NCI-H1930 (cell line): ENCODE data around the gene NCAPD3.

ENCODE experiments used
- DNase-seq, 2 experiments: peaks; one replicate each; lab custom pipeline; 2025; lab: John Stamatoyannopoulos, UW

NCAPD3 gene

GRCh38 chr11:134253188-134253993, 29.6 kb upstream of the NCAPD3 start, which contains the start of the genes ACAD8 and THYN1:
ACAD8 (plus strand) TSS chr11:134253568; CDS start chr11:134253601, 33 bp downstream.
THYN1 (minus strand) TSS chr11:134253352; CDS start chr11:134252882, 470 bp downstream.
- peak; percentile 96 to 98 for DNase-seq

DNA sequence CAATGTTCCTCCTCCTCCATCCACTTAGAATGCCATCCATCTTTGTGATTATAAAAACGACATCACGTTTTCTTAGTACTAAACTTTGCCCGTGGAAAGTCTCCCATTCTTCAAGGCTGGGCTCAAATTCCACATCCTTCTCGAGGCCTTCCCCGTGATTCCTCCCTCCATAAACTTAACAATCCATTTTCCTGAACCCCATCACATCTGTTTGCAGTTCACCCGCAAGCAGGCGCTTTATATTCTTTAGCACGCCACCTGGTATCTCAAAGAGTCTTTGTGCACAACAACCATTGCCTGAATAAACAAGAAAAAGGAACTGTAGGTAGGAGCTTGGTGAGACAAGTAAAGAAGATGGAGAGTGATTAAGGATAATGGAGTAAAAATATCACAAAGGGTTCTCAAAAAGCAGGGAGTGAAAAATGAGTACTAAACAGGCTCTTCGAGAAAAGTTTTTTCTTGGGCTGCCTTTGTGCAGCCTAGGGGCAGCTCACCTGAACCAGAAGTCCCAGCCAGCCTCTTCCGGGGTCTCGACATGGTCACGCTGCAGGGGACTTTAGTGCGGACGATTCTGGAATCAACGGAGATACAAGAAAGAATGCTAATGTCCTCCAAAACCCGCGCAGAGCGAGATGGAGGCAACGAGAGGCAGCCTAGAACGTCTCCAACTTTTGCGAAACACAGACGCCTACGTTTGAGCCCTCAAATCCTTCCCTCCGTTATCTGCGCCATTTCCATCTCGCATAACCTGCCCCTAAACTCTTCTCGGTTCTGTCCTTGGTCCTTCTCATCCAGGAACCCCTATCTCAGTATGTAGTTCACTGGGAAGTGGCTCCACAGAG, 28.8 kb upstream of the NCAPD3 start:
- no peak for DNase-seq

GRCh38 chr11:134250675-134251074, 26.9 kb upstream of the NCAPD3 start:
- DNase-seq: no peak

GRCh38 chr11:134250246-134250645, 26.5 kb upstream of the NCAPD3 start:
- DNase-seq: no peak

GRCh38 chr11:134248910-134249480, 25.2 kb upstream of the NCAPD3 start:
- DNase-seq: no peak

- no peak for DNase-seq
Observed at GRCh38 chr11:134246678-134247077, 22.9 kb upstream of the NCAPD3 start.

DNA sequence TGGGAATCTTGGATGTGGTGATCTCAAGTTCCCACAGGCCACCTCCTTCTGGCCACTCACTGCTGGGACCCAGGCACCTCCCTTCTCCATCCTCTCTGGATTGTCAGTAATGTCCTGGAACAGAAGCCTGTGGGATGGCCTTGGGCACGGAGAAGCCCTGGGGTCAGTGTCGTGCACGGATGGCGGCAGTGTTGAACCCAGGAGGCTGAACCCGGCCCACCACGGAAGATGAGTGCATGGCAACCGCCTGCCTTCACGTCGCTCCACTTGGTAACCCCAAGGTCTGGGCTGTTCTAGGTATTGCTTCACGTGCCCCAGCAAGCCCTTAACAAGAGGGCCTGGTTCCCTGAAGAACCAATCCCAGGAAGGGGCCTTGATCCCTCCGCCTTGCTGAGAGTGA, 22.3 kb upstream of the NCAPD3 start:
- no peak for DNase-seq

DNA sequence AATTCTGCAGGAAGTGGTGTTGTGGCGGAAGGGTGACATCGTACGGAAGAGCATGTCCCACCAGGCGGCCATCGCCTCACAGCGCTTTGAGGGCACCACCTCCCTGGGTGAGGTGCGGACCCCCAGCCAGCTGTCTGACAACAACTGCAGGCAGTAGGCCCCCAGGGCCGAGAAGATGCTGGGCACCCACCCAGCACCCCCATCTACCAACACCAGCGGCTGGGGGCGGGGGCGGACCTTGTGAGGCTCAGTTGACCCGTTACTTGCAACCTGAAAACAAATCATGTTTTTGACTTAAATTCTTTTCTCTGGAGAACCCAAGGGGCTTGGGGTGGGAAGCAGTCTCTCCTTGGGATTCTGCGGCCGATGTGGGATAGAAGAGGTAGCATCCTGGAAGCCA, 21.7 kb upstream of the NCAPD3 start:
- no peak for DNase-seq

DNA sequence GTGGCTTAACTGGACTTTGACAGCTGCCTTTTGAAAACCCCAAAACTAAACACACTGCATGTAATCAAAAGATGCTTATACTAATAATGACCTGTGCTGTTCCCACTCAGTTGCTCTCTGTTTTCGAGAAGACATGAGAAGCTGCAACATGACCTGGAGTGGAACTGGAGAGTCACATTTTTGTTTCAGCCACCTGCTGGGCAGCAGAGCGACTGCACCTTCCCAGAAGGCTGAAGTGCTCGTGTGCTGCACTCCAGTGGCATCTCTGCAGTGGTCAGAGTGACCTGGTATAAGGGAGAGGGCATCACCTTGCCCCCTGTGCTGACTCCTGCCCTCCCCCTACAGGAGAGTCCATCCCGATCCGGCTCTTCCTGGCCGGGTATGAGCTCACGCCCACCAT, 20.8 kb upstream of the NCAPD3 start:
- no peak for DNase-seq

DNA sequence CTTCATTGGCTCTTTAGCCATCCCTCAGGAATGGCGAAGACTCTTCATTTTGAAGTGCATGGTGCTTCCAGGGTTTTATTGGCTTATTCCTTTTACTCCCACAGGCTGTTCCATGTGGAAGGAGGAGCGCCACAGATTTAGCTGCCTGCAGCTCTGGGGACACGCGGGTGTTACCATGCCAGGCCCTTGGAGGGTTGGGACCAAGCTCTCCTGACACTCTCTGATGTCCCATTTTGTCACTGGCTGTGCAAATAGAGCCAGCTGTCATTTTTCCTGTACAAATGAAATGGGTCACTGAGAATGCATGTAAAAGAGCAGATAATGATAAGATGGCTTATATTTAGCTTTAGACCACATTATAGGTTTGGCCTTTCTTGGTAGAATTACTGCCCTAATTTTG, 20.1 kb upstream of the NCAPD3 start:
- no peak for DNase-seq

DNA sequence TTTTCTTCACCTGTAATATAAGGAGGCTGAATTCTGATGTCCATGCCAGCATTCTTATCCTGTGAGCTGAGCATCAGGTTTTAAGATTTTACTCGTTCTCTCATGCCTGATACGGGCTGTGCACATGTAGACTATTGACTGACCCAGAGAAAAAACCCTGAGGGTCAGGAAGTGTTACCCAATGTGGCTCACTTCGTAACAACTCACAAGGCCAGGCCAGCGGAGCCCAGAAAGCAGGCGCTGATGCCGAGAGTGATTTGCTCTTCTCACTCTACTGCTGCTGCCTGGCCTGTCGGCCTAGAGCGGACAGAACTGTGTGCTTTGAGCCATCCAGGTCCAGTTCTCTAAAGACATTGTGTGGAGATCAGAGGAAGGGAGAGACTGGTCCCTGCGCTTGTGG, 18.6 kb upstream of the NCAPD3 start:
- no peak for DNase-seq

DNA sequence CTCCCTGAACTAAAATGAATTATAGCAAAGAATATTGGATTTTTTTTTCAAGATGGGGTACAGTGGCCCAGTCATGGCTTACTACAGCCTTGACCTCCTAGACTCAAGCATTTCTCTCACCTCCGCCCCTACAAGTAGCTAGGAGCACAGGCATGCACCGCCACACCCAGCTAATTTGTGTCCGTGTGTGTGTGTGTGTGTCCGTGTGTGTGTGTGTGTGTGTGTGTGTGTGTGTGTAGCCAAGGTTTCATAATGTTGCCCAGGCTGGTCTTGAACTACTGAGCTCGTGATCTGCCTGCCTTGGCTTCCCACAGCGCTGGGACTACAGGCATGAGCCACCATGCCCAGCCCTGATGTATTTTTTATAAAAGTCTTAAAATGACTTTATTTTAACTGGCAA, 16.8 kb upstream of the NCAPD3 start:
- DNase-seq: no peak

DNA sequence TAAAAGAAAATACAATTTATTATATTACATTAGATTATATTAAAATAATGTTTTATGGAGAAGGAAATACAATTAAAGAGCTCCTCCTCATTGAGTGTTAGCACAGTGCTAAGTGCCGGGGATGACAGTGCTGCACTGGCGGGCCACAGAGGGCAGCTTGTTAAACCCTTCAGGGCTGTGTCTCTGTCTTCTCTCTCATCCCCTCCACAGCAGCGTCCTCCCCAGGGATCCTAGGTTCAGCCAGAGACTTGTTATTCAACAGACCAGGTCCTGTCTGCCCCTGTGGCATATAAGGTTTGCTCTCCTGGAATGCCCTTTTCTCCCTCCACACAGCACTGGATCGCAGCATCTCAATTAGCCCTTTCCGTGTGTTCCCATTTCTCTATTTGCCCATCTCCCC, 15.2 kb upstream of the NCAPD3 start:
- no peak for DNase-seq

- no peak for DNase-seq
Observed at GRCh38 chr11:134237557-134237922, 13.8 kb upstream of the NCAPD3 start.

DNA sequence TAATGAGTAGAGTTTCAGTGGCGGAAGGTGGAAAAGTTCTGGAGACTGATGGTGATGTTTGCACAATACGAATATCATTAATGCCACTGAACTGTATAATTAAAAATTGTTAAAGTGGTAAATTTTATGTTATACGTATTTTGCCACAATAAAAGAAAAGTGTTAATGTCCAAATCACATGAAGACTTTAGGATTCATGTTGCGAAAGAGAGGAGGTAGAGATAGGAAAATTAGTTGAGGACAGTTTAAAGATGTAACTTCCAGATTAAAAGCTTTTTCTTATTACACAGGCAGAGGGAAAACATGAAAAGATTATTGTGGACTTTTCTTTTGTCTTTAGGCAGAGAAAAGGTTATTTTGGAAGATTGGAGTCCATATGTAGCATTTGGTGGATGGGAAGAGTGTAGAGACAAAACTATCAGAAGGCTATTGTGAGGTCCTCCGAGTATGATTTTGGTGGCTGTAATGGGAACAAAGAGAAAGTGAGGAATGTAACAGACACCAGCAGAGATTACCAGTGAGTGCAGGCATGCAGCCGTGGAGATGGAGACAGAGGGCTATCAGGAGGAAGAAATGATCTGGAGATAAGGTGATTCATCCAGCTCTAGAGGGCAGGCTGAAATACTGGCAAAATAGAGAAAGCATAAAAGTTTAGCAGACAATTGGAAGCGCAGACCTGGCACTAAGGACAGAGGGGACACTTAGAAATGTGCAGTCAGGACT, 13.2 kb upstream of the NCAPD3 start:
- DNase-seq: no peak

DNA sequence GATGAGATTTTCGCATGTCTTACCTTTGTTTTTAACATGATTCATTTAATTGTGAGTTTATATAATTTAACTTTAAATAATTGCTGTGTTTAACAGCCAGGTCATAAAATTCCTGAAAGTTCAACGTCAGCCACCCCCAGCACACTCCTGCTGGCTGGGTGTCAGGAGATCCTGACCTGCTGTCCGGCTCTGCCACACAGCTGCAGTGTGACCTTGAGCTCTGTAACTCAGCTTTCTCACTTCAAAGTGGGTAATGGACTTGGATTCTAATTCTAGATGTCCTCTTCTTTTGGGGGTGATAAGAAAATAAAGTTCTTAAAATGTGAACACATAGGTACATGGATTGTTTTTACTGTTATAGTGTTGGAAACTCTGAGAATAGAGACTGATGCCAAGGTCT, 11.6 kb upstream of the NCAPD3 start:
- DNase-seq: no peak

DNA sequence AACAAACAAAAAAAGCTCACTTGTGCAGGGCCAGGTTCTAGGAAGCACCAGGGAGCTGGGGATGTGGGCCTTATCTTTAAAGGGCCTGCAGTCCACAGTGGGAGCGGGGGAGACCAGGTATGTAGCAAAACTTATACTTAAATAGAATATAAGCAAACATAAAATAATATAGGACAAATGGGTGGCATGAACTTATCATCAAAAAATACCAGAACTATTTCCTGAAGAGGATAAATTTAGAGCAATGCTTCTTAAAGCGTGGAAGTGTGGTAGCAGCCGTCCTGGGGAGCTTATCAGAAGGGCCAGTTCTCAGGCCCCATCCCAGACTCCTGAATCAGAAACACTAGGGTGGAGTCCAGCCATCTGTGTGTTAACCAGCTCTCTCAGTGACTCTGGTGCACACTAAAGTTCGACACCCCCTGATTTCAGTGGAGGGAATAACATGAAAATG, 10.0 kb upstream of the NCAPD3 start:
- DNase-seq: no peak

GRCh38 chr11:134231958-134232659, 8.3 kb upstream of the NCAPD3 start:
- DNase-seq: no peak

- no peak for DNase-seq
Observed at GRCh38 chr11:134230339-134230738, 6.6 kb upstream of the NCAPD3 start.

DNA sequence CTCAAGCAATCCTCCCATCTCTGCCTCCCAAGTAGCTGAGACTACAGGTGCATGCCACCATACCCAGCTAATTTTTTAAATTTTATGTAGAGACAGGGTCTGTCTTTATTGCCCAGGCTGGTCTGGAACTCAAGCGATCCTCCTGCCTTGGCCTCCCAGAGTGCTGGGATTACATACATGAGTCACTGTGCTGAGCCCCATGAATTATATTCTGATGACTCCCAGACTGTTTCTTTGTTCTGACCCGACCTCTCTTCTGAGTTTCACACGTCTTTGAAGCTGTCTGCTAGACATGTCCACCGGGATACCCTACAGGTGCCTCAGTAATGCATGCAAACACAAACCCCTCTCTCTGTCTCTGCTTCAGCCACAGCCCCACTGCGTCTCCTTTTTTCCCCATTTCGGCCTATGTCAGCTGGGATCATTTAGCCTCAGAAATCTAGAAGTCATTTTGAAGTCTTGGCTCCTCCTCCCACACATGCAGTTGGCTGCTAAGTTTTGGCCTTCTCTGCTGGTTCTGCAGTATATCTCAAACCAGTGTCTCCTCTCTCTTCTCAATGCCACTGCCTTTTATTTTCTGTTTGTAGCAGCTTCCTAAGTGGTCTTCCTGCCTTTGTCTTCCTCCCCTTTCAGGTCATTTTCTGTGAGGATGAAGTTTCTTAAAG, 5.5 kb upstream of the NCAPD3 start:
- DNase-seq: no peak

DNA sequence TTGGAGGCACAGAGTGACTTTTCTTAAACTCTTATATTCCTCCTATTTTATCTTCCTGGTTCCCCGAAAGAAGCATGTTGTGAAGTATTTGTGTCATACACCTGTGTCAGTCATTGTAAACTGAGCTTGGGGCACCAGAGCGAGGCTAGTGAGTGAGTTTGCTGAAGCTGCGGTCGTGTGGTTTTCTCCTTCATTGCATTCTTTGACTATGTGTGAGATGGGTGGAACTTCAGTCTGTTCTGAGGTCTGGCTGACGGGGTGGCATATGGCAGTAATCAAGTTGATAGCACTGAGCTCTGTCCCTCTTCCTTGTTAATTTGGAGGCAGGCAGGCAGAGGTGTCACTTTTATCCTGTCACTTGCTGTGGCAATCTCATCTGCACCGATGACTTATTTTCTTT, 4.9 kb upstream of the NCAPD3 start:
- no peak for DNase-seq
